Cardiac ventricle fibroblast (primary cell): ENCODE data around the gene KIAA0408. TPM values are rescaled to one million over a fixed set of nuclear protein-coding genes. Genes with fewer than 3 reads are reported as not detected.

Experiments
- total RNA-seq: library from RNA; depleted of rRNA; stranded (reverse); fragments of >200 nt; gene quantifications from 2 replicates; pipeline ENCODE4 v1.2.3, GENCODE V29; 2015

The KIAA0408 gene
- 4.6 and 4.9 TPM in 2 replicates for total RNA-seq

DNA sequence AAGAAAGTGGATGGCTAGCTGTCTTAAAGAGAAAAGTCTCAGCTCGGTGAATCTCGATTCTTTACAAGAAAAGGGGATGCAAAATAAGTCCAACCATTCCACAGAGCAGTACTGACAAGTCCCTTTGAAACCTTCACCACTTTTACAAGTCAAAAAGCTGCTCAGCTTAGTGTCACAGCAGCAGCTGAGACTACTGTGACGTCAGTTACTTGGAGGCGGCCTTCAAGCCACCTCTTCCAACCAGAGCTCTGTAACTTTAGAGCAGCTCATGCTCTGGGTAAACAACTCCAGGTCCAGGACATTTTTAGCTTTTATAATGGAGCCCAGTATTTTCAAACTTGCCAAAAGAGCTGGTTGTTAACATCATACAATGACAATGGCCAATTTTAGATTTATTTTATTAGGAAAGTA, at the start of gene KIAA0408:
Gene KIAA0408 (minus strand): TSS at position 159 of the 411 bp plus-strand sequence. CDS start 5,408 bp downstream, outside the sequence.

Other genes starting within 250 kb of the KIAA0408 start
- 22.5 and 26.9 TPM in 2 replicates for gene RNF146, start 192.5 kb downstream of the KIAA0408 start, total RNA-seq
- gene ECHDC1, start 115.8 kb downstream of the KIAA0408 start, total RNA-seq, result 48.6 and 55.4 TPM in 2 replicates
- gene C6orf58, start 117.8 kb upstream of the KIAA0408 start, total RNA-seq, result 0.15 TPM in 1 of 2 replicates, not detected in the other